ENCODE data around the gene AAK1.

- TF ChIP-seq CTCF (IDR thresholded peaks at IDR 0.05; ENCODE audit: low read depth, low read length) (no peak), EZH2phosphoT487 (IDR thresholded peaks at IDR 0.05; ENCODE audit: low read depth) (no peak)
Observed at GRCh38 chr2:69509011-69509749, 134.4 kb downstream of the AAK1 start.

Measured in OCI-LY3 (cell line).